Mucosa of gallbladder (tissue), 1 donor: ENCODE results near the gene MAPK8IP2. TPM values are rescaled to one million over a fixed set of nuclear protein-coding genes. Genes with fewer than 3 reads are reported as not detected.
A peak's percentile ranks its signal among the peaks of the same experiment; 100 is the strongest.
"Not testable (repeated sequence)": the region's sequence is repeated elsewhere in the genome, so short reads cannot be mapped to it uniquely, and the experiment has no call there.

Experiments used
- DNase-seq: peaks from one replicate; pipeline ENCODE4 v3.0.0-alpha.2; 2020; ENCODE audit warnings: low spot score
- total RNA-seq: library from RNA; stranded (reverse); gene quantifications from one replicate; pipeline ENCODE4 v1.2.1, GENCODE V29; 2021
- donor health status: DM: no; HTN: no; CAD: no.

The MAPK8IP2 gene
- total RNA-seq, 1 donor from 2014 or later, result 0.89 TPM

GRCh38 chr22:50612528-50613221 is 12.1 kb downstream of the MAPK8IP2 start:
- no peak for DNase-seq

DNA sequence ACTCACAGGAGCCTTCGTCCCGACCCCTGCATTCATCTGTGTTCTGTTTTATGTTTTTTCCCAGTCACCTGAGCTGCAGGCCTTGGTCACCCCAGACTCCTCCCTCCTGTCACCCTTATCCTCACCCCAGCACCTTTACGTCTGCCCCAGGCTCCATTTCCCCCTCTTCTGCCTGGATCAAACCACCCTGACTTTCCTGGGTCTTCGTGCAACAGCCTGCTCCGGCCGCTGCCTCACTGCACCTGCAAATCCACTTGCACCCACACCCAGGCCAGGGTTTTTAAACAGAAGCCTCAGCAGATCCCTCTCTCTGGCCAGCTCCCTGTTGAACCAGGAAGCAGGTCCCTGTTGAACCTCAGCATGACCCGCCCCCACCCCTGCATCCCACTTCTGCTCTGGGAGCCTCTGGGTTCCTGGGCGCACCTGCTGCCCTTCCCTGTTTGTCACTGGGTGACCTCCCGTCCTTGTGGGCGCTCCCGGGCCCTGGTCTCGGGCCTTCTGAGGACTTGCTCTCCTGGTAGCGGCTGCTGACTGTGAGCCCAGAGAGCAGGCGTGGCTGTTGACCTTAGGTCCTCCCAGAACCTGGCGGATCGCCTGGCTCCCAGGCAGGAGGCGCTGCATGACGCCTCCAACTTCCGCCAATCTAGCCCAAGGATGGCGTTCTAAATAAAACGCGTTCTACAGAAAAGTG is 12.8 kb downstream of the MAPK8IP2 start:
- peak; percentile 74 for DNase-seq

DNA sequence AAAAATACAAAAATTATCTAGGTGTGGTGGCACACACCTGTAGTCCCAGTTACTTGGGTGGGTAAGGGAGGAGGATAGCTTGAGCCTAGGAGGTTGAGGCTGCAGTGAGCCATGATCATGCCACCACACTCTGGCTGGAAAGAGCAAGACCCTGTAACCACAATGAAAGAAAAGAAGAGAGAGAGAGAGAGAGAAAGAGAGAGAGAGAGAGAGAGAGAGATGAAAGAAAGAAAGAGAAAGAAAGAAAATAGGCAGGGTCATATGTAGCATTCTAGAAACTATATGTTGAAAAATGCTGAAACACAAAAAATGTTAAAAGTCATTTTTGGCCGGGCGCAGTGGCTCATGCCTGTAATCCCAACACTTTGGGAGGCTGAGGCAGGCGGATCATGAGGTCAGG is 13.7 kb downstream of the MAPK8IP2 start:
- DNase-seq, result not testable (repeated sequence)

DNA sequence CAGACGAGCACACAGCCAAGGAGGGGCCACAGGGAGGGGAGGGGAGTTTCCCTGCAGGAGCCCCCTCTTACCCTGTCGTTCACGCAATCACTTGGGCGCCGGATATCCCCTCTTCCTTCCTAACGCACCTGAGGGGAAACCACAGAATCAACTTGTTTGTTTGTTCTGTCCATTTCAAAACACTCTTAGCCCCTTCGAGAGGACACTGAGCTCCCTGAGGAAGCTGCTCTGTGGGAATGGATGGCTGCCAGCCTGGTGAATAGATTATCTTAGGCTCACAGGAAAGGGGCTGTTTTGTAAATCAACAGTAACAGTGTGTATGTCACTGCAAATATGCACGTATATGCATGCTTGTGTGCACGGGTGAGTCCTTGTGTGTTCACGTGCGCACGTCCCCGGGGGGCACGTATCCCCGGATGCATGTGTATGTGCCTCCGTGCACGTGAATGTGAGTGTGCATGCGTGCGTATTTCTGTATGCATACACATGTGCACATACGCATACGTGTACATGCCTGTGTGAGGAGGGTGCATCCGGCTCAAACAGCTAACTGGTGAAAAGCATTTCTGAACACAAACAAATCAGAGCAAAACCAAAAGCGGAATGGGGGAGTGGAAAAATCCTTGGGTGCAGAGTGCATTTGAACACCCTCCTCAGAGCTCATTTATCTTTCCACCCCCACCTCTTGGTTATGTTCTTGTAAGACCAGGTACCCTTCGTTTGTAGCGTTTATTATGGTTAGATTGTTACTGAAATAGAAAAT is 20.2 kb downstream of the MAPK8IP2 start:
- DNase-seq, result no peak

GRCh38 chr22:50621356-50621880 is 20.8 kb downstream of the MAPK8IP2 start:
- DNase-seq, result no peak

DNA sequence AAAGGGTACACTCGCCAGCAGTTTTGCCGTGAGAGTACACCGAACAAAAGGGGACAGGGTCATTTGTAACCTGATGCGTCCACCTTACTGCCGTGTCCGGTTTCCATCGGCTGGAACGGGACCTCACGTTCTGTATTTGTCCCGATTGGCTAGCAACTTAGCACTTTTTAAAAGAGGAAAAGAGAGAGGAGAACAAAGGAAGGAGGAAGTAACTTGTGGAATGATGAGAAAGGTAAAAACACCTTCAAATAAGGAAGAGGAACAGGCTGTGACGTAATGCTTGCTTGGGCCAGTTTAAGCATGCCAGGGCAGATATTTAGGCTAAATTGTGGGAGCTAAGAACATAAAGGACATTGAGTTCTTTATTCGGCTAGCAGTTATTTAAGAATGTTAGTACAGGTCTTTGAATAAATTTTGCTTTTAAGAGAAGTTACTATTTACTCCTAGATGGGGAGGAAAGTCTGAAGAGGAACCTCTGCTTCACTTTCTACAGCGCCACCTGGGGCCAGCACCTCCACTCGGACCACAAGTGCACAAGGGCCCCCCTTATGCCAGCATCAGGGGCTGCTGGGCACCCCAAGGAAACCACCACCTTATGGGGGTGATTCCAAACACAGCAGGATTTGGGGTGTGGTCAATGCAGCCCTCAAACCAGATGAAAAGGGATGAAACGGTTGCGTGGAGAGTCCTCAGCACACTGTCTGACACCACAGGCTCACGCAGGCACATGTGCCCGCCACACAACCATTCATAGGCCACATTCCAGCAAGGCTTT is 21.5 kb downstream of the MAPK8IP2 start:
- no peak for DNase-seq

- DNase-seq, result peak; percentile 88
Measured at GRCh38 chr22:50622723-50623327, 22.2 kb downstream of the MAPK8IP2 start.

GRCh38 chr22:50624347-50625130 is 23.9 kb downstream of the MAPK8IP2 start:
- DNase-seq, result no peak

DNA sequence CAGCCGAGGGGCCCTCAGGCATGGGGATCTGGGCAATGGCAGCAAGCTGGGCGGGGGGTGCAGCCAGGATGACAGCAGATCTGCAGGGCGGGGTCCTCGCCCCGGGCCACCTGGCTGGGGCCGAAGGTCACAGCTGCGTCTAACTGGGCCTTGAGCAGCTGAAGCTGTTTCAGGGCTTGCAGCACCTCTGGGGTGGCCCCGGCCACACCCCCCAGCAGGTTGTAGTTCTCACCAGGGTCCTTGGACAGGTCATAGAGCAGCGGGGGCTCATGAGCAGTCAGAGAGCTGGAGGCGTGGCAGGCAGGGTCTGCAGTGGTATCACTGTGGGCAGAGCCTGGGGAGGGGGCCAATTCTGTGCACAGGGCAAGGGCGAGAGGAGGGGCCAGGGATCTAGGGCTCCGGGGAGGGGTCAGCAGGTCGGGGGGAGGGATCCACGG is 24.6 kb downstream of the MAPK8IP2 start:
- no peak for DNase-seq

GRCh38 chr22:50625568-50626313 is 25.1 kb downstream of the MAPK8IP2 start:
- DNase-seq, result no peak

DNA sequence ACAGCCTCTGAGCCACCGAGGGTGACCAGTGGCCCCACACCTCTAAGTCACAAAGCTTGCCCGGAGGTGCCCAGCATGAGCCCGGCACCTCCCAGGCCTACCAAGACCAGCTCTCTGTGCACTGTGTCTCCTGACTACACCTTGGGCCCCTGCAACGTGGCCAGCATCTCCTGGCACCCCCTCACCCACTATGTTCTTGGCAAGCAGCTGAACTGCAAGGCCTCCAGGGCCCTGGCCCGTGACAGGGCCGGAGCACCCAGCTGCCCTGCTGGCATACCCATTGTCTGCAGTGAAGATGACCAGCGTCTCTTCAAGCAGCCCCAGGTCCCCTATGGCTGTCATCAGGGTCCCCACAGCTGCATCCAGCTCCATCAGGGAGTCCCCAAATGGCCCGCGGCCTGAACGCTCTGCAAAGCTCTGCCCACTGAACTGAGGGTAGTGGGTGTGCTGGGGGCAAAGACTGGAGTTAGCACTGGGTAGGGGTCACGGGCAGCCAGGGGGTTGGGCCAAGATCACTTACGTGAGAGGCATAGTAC is 25.8 kb downstream of the MAPK8IP2 start:
- DNase-seq, result no peak

GRCh38 chr22:50626850-50627641 is 26.5 kb downstream of the MAPK8IP2 start:
- DNase-seq, result no peak

GRCh38 chr22:50627642-50628542 is 27.3 kb downstream of the MAPK8IP2 start, which contains the start of gene ARSA:
Gene ARSA, minus strand, starts transcription at chr22:50628152. Its CDS starts 373 bp downstream, at chr22:50627779.
- DNase-seq, result peak; percentile 84

GRCh38 chr22:50628543-50629134 is 28.0 kb downstream of the MAPK8IP2 start:
- DNase-seq, result no peak

GRCh38 chr22:50630376-50630775 is 29.8 kb downstream of the MAPK8IP2 start:
- no peak for DNase-seq

DNA sequence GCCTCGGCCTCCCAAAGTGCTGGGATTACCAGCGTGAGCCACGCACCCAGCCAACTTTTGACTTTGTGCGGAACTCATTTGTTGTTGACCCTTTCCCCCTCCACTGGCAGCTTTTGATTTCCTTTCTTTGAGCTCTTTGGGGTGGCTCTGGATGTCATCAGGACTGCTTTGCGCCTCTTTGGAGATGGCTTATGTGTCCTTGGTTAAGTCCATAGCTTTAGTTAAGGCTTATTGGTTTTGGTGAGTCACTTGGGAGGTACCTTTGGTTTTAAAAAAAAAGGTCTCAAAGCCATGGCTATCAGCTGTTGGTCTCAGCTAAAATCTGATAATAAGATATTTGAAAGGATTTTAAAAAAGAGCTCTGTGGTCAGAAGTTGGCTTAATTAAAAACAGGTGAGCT is 32.5 kb downstream of the MAPK8IP2 start:
- no peak for DNase-seq

DNA sequence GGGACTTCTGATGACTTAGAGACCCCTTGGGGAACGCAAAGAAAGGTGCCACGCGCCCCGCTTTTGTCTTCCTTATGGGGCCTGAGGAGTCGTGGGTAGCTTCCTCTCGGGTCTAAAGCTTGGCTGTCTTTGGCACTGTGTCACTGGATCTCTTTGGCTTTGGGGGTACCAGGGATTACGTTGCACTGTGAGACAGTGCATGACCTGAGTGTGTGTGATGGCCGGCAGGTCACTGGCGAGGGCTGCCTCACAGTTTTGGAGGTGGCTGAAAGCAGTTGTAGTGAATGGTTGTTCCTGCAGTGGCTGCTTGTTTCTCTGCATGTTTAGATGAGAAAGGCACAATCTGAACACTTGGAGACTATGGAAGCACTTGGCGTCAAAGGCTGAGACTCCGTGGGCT is 33.2 kb downstream of the MAPK8IP2 start:
- DNase-seq, result no peak
